HEK293 (cell line): ENCODE measurements around the gene HCCS.
A peak's percentile ranks its signal among the peaks of the same experiment; 100 is the strongest.

Experiments used
- CTCF ChIA-PET: fragments of 350-600 bp; formaldehyde crosslinking; extraction: SDS; loops from one replicate; lab custom pipeline; 2021; ENCODE audit warnings: antibody characterized with exemption; lab: Yijun Ruan, JAX
- POLR2A ChIA-PET: fragments of 300-600 bp; formaldehyde crosslinking; extraction: SDS; loops from one replicate; lab custom pipeline; 2020; ENCODE audit warnings: antibody characterized with exemption, inconsistent platforms; lab: Yijun Ruan, JAX
- H3K27ac ChIP-seq: fragments of 200-500 bp; sonication (Bioruptor generic); 2 replicates; pipeline ENCODE4 v1.5.1; 2014; ENCODE audit warnings: low read depth, low read length, control low read depth, inconsistent platforms; ENCODE audit errors: extremely low read depth
- H3K36me3 ChIP-seq, 2 experiments: fragments of 200-500 bp in 1 of 2; sonication (Bioruptor generic) in 1 of 2; 1 replicate in 1 of 2; 2 replicates in 1 of 2; pipeline ENCODE4 v1.5.1; 2014 to 2017; ENCODE audit warnings: inconsistent platforms in 2 of 2, low read length in 2 of 2; ENCODE audit not compliant: control insufficient read depth in 2 of 2, insufficient read depth in 1 of 2
- H3K4me1 ChIP-seq: fragments of 200-500 bp; sonication (Bioruptor generic); 2 replicates; pipeline ENCODE4 v1.5.1; 2014; ENCODE audit warnings: mild to moderate bottlenecking, low read length, inconsistent platforms; ENCODE audit not compliant: control insufficient read depth, insufficient read depth
- H3K4me3 ChIP-seq: 2 replicates; pipeline ENCODE4 v1.5.1; 2011; ENCODE audit warnings: low read depth, mild to moderate bottlenecking, control low read depth, low read length, moderate library complexity
- H3K9me3 ChIP-seq: fragments of 200-500 bp; sonication (Bioruptor generic); 2 replicates; pipeline ENCODE4 v1.5.1; 2014; ENCODE audit warnings: low read depth, low read length, inconsistent platforms; ENCODE audit not compliant: control insufficient read depth, insufficient read depth
- EGR2 ChIP-seq: fragments of 450-650 bp; formaldehyde crosslinking; IDR thresholded peaks from 2 replicates; pipeline ENCODE4 v1.5.1; 2016; ENCODE audit warnings: low read depth, missing biosample characterization, missing genetic modification characterization
- KLF10 ChIP-seq: fragments of 450-650 bp; IDR thresholded peaks from 2 replicates; pipeline ENCODE4 v1.5.1; 2018; ENCODE audit warnings: missing biosample characterization, mild to moderate bottlenecking, missing genetic modification characterization
- MEIS1 ChIP-seq: sonication (generic); formaldehyde crosslinking; IDR thresholded peaks from 2 replicates; pipeline ENCODE4 v1.8.1; 2022; ENCODE audit warnings: missing genetic modification reagents, mild to moderate bottlenecking, borderline replicate concordance
- PATZ1 ChIP-seq: fragments of 450-650 bp; formaldehyde crosslinking; IDR thresholded peaks from 2 replicates; pipeline ENCODE4 v1.5.1; 2016; ENCODE audit warnings: missing biosample characterization, missing genetic modification characterization
- SALL2 ChIP-seq: fragments of 450-650 bp; formaldehyde crosslinking; IDR thresholded peaks from 2 replicates; pipeline ENCODE4 v1.5.0; 2017; ENCODE audit warnings: missing biosample characterization, mild to moderate bottlenecking, missing genetic modification characterization, borderline replicate concordance
- SP2 ChIP-seq: fragments of 450-650 bp; formaldehyde crosslinking; IDR thresholded peaks from 2 replicates; pipeline ENCODE4 v1.5.1; 2016; ENCODE audit warnings: missing biosample characterization, missing genetic modification characterization
- ZBTB11 ChIP-seq: fragments of 450-650 bp; formaldehyde crosslinking; conservative IDR thresholded peaks from 2 replicates; pipeline ENCODE4 v1.5.1; 2016; ENCODE audit warnings: low read depth, missing biosample characterization, missing genetic modification characterization
- ZBTB26 ChIP-seq: fragments of 450-650 bp; formaldehyde crosslinking; optimal IDR thresholded peaks from 2 replicates; pipeline ENCODE3; 2016; ENCODE audit warnings: missing biosample characterization, mild to moderate bottlenecking, missing genetic modification characterization
- ZBTB48 ChIP-seq: fragments of 450-650 bp; formaldehyde crosslinking; IDR thresholded peaks from 2 replicates; pipeline ENCODE4 v1.5.1; 2016; ENCODE audit warnings: missing biosample characterization, missing genetic modification characterization
- ZNF121 ChIP-seq: fragments of 450-650 bp; formaldehyde crosslinking; IDR thresholded peaks from 2 replicates; pipeline ENCODE4 v1.5.1; 2016; ENCODE audit warnings: missing biosample characterization, missing genetic modification characterization
- ZNF146 ChIP-seq: fragments of 450-650 bp; formaldehyde crosslinking; IDR thresholded peaks from 2 replicates; pipeline ENCODE4 v1.5.1; 2016; ENCODE audit warnings: missing biosample characterization, missing genetic modification characterization
- ZNF16 ChIP-seq: fragments of 450-650 bp; formaldehyde crosslinking; IDR thresholded peaks from 2 replicates; pipeline ENCODE4 v1.5.1; 2016; ENCODE audit warnings: low read depth, missing biosample characterization, missing genetic modification characterization
- ZNF202 ChIP-seq: fragments of 450-650 bp; formaldehyde crosslinking; IDR thresholded peaks from 2 replicates; pipeline ENCODE4 v1.5.1; 2016; ENCODE audit warnings: missing biosample characterization, missing genetic modification characterization, borderline replicate concordance
- ZNF24 ChIP-seq: fragments of 450-650 bp; formaldehyde crosslinking; IDR thresholded peaks from 2 replicates; pipeline ENCODE4 v1.5.1; 2016; ENCODE audit warnings: missing biosample characterization, missing genetic modification characterization
- ZNF280D ChIP-seq: fragments of 450-650 bp; formaldehyde crosslinking; IDR thresholded peaks from 2 replicates; pipeline ENCODE4 v1.5.1; 2016; ENCODE audit warnings: missing biosample characterization, missing genetic modification characterization
- ZNF335 ChIP-seq: fragments of 450-650 bp; formaldehyde crosslinking; conservative IDR thresholded peaks from 2 replicates; pipeline ENCODE4 v1.5.1; 2016; ENCODE audit warnings: missing biosample characterization, missing genetic modification characterization
- ZNF341 ChIP-seq: fragments of 450-650 bp; formaldehyde crosslinking; IDR thresholded peaks from 2 replicates; pipeline ENCODE4; 2016; ENCODE audit warnings: low read depth, missing biosample characterization, missing genetic modification characterization
- ZNF350 ChIP-seq: fragments of 450-650 bp; formaldehyde crosslinking; IDR thresholded peaks from 2 replicates; pipeline ENCODE4 v1.5.0; 2017; ENCODE audit warnings: missing biosample characterization, mild to moderate bottlenecking, missing genetic modification characterization
- ZNF366 ChIP-seq: fragments of 450-650 bp; formaldehyde crosslinking; conservative IDR thresholded peaks from 2 replicates; pipeline ENCODE4 v1.5.1; 2016; ENCODE audit warnings: missing biosample characterization, missing genetic modification characterization
- ZNF404 ChIP-seq: fragments of 450-650 bp; formaldehyde crosslinking; IDR thresholded peaks from 2 replicates; pipeline ENCODE4 v1.5.1; 2017; ENCODE audit warnings: missing biosample characterization, missing genetic modification characterization
- ZNF473 ChIP-seq: fragments of 450-650 bp; formaldehyde crosslinking; IDR thresholded peaks from 2 replicates; pipeline ENCODE4 v1.5.1; 2017; ENCODE audit warnings: missing biosample characterization, missing genetic modification characterization
- ZNF529 ChIP-seq: fragments of 450-650 bp; formaldehyde crosslinking; IDR thresholded peaks from 2 replicates; pipeline ENCODE4 v1.5.1; 2017; ENCODE audit warnings: missing genetic modification characterization, missing biosample characterization; ENCODE audit not compliant: insufficient replicate concordance
- ZNF610 ChIP-seq: fragments of 450-650 bp; formaldehyde crosslinking; IDR thresholded peaks from 2 replicates; pipeline ENCODE4 v1.5.1; 2016; ENCODE audit warnings: missing biosample characterization, missing genetic modification characterization, borderline replicate concordance
- ZNF624 ChIP-seq: fragments of 450-650 bp; formaldehyde crosslinking; IDR thresholded peaks from 2 replicates; pipeline ENCODE4 v1.5.1; 2017; ENCODE audit warnings: missing biosample characterization, missing genetic modification characterization
- ZNF658 ChIP-seq: fragments of 450-650 bp; formaldehyde crosslinking; IDR thresholded peaks from 2 replicates; pipeline ENCODE4; 2016; ENCODE audit warnings: missing biosample characterization, missing genetic modification characterization
- ZNF664 ChIP-seq: fragments of 450-650 bp; formaldehyde crosslinking; IDR thresholded peaks from 2 replicates; pipeline ENCODE4 v1.5.1; 2016; ENCODE audit warnings: missing biosample characterization, missing genetic modification characterization
- ZNF707 ChIP-seq: fragments of 450-650 bp; formaldehyde crosslinking; IDR thresholded peaks from 2 replicates; pipeline ENCODE4 v1.5.1; 2016; ENCODE audit warnings: missing biosample characterization, missing genetic modification characterization
- ZNF777 ChIP-seq: fragments of 450-650 bp; formaldehyde crosslinking; IDR thresholded peaks from 2 replicates; pipeline ENCODE4 v1.5.1; 2017; ENCODE audit warnings: missing biosample characterization, missing genetic modification characterization, borderline replicate concordance
- ZSCAN30 ChIP-seq: fragments of 450-650 bp; IDR thresholded peaks from 2 replicates; pipeline ENCODE4 v1.5.1; 2018; ENCODE audit warnings: missing biosample characterization, mild to moderate bottlenecking, missing genetic modification characterization, moderate library complexity

Gene HCCS

GRCh38 chrX:11111037-11111851 is at the start of gene HCCS:
Gene HCCS (plus strand): TSS chrX:11111332. CDS start chrX:11112061, 729 bp downstream.
- ChIA-PET POLR2A (no interaction called here), CTCF (interaction anchor here (1.0 kb wide), 1 partner anchor 26 kb away, joined by 3 read pairs; no protein-coding TSS in a partner anchor)
- peak within 1 kb of the TSS; percentile 51; the same call in 1 of the 2 replicates for H3K27ac ChIP-seq
- no peaks in the 10 kb centered on the region for H3K9me3 ChIP-seq
- H3K4me1 ChIP-seq, result no peaks in the 10 kb centered on the region
- TF ChIP-seq ZNF335 (tag by site-specific recombination), result peak; percentile 40; the same call in 1 of the 2 replicates
- no peak for TF ChIP-seq ZNF16 (tag by site-specific recombination)
- TF ChIP-seq SALL2 (tag by site-specific recombination), result no peak
- TF ChIP-seq ZNF664 (tag by site-specific recombination), result no peak
- TF ChIP-seq ZSCAN30 (tag by site-specific recombination), result 0 out of 2 replicates have a peak, but pooled peaks have one; percentile 51
- TF ChIP-seq ZNF610, result no peak
- TF ChIP-seq ZNF658 (tag by site-specific recombination), result no peak
- no peak for TF ChIP-seq ZNF624 (tag by site-specific recombination)
- TF ChIP-seq ZNF473 (tag by site-specific recombination), result no peak
- 0 out of 2 replicates have a peak, but pooled peaks have one; percentile 27 for TF ChIP-seq PATZ1 (tag by site-specific recombination)
- no peak for TF ChIP-seq ZBTB48 (tag by site-specific recombination)
- peak; percentile 12 for TF ChIP-seq ZBTB26
- TF ChIP-seq ZNF202 (tag by site-specific recombination), result no peak
- TF ChIP-seq ZNF350 (tag by site-specific recombination), result no peak
- no peak for TF ChIP-seq ZNF777 (tag by site-specific recombination)
- peak; percentile 82 for TF ChIP-seq ZNF341 (tag by site-specific recombination)
- TF ChIP-seq ZNF280D (tag by site-specific recombination), result no peak
- TF ChIP-seq ZNF707 (tag by site-specific recombination), result no peak
- TF ChIP-seq SP2 (tag by site-specific recombination), result peak; percentile 76
- TF ChIP-seq ZBTB11 (tag by site-specific recombination), result peak; percentile 63
- no peak for TF ChIP-seq MEIS1 (CRISPR knock-in tag)
- no peak for TF ChIP-seq ZNF121 (tag by site-specific recombination)
- TF ChIP-seq ZNF366 (tag by site-specific recombination), result no peak
- TF ChIP-seq ZNF24 (tag by site-specific recombination), result no peak
- no peak for TF ChIP-seq EGR2 (tag by site-specific recombination)
- TF ChIP-seq ZNF404 (tag by site-specific recombination), result no peak
- TF ChIP-seq KLF10 (tag by site-specific recombination), result no peak
- no peak for TF ChIP-seq ZNF146
- TF ChIP-seq ZNF529 (tag by site-specific recombination), result no peak
- peaks cover 0 to 42% of the 10 kb centered on the region in 2 experiments; a peak in 1 of 3 replicates for H3K36me3 ChIP-seq
- H3K4me3 ChIP-seq, result peak within 1 kb of the TSS; percentile 89
